Neural progenitor cell (in vitro differentiated cells): ENCODE measurements around the gene SNAPC2.

ENCODE experiments used
- CTCF ChIP-seq: fragments of 200-600 bp; sonication (generic); IDR thresholded peaks from 2 replicates; pipeline ENCODE4 v1.5.1; 2017; ENCODE audit warnings: antibody characterized with exemption, mild to moderate bottlenecking
- EZH2 ChIP-seq: fragments of 200-600 bp; sonication (generic); IDR thresholded peaks from 2 replicates; pipeline ENCODE4 v1.6.1; 2017; ENCODE audit warnings: antibody characterized with exemption, mild to moderate bottlenecking, moderate library complexity

- TF ChIP-seq CTCF, result no peak
- no peak for TF ChIP-seq EZH2
Measured at GRCh38 chr19:7971553-7972520, 51.7 kb downstream of the SNAPC2 start.
